ENCODE measurements around the gene SMARCE1.
A peak's percentile ranks its signal among the peaks of the same experiment; 100 is the strongest.

Gene SMARCE1

DNA sequence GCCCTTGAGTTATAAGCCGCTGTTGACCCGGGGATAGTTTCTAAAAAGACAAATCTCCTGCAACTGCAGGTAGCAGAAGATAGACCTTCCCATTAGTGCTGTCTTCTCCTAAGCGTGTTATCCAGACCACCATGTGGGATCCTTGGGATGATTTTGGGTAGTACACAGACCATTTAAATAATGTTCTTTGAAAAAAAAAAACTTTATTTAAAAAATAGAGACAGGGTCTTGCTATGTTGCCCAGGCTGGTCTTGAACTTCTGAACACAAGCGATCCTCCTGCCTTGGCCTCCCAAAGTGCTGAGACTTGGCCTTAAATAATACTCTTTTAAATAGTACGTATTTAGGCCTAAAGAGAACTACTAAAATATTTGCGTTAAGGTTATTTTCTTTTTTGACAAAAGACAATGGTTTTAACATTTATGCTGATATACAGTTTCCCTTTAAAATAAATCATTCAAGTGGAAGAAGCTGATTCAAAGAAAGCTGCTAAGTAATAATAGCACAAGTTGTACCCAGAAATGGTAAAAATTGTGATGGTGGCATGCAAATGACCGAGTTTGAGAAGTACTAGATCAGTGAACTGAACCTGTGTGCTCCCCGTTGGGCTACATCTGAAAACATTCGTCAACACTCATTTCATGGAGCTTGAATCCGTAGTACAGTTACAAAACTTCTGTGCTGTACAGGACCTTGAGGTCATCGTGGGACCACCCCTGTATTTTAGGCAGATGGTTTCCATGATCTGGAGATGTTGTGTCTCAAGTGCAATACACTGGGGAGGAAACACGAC, 24.0 kb downstream of the SMARCE1 start:
- Mint-ChIP-seq H3K27me3 (peaks cover 8% of the 10 kb centered on the region), H3K4me1 (peaks cover 54% of the 10 kb centered on the region)

DNA sequence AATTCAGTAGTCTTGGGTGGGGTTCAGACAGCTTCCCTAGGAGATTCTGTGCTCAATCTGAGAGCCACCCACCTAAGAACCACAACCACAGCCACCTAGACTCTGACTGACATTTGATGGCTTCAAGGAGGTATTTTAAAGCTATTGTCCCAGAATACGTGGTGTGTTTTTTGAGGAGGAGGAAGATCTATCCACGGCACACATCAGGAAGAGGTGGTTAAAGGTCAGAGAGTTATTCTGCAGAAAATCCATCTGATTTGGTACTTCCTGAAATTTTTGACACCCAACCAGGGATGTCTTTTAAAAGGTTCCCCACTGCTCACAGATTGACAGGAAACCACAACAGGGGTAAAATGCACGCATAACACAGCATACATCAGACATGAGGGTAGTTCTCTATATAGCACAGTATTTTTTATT, 25.1 kb downstream of the SMARCE1 start:
- Mint-ChIP-seq H3K4me3 (peak overlapping the region; percentile 41), H3K9me3 (no peaks in the 10 kb centered on the region), H3K27ac (peak overlapping the region; percentile 81), H3K36me3 (peaks cover 13% of the 10 kb centered on the region), H3K4me1 (peaks cover 58% of the 10 kb centered on the region), H3K27me3 (peaks cover 8% of the 10 kb centered on the region)
- CTCF ChIA-PET, result interaction anchor here (1.2 kb wide), 1 partner anchor 62 kb away, joined by 3 read pairs; no protein-coding TSS in a partner anchor
- DNase-seq, result peak; percentile 44

More for the DNA sequence above, 24.0 kb downstream of the SMARCE1 start:
- CTCF ChIA-PET, result interaction anchor here (0.8 kb wide), 1 partner anchor 102 kb away, joined by 3 read pairs; no protein-coding TSS in a partner anchor
- Mint-ChIP-seq H3K4me3 (no peak overlapping the region), H3K27ac (no peak overlapping the region), H3K9me3 (no peaks in the 10 kb centered on the region), H3K36me3 (peaks cover 19% of the 10 kb centered on the region)
- DNase-seq, result no peak

DNA sequence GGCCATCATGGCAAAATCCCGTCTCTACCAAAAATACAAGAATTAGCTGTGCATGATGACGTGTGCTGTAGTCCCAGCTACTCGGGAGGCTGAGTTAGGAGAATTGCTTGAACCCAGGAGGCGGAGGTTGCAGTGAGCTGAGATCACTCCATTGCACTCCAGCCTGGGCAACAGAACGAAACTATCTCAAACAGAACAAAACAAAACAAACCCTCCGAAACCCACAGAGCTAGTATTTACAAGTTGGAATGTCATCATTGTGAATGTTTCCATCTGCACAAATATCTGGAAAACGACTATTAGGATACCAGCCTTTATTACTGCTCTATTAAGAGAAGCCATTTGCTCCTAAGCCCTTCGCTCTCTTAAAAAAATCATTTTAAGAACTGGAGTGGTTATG, 26.0 kb downstream of the SMARCE1 start:
- no peaks in the 10 kb centered on the region for H3K9me3 Mint-ChIP-seq
- peaks cover 4% of the 10 kb centered on the region for H3K36me3 Mint-ChIP-seq
- H3K4me3 Mint-ChIP-seq, result no peak overlapping the region
- DNase-seq, result no peak
- CTCF ChIA-PET, result interaction anchor here (1.2 kb wide), 1 partner anchor 61 kb away, joined by 3 read pairs; no protein-coding TSS in a partner anchor
- peaks cover 14% of the 10 kb centered on the region for H3K27me3 Mint-ChIP-seq
- peak overlapping the region; percentile 60 for H3K27ac Mint-ChIP-seq
- peaks cover 68% of the 10 kb centered on the region for H3K4me1 Mint-ChIP-seq

DNA sequence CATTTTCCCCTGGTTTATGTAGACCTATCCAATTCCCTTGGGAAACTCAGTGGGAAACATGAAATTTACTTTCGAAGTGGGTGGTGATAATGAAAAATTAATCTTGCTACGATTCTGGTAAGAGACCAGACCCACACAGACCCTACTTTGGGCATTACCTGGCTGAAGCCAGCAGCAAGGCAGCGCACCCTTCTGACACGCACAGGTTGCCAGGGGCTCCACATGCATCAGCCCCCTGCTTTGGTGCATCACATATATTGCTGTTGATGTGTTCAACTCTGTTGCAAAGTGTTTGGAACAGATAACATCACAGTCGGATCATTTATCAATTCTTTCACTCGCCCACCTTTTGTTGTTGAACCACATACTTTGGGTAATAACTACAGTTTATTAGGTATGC, 26.6 kb downstream of the SMARCE1 start:
- H3K36me3 Mint-ChIP-seq, result peaks cover 1% of the 10 kb centered on the region
- peaks cover 17% of the 10 kb centered on the region for H3K27me3 Mint-ChIP-seq
- no peak overlapping the region for H3K4me3 Mint-ChIP-seq
- no peaks in the 10 kb centered on the region for H3K9me3 Mint-ChIP-seq
- CTCF ChIA-PET, result interaction anchor here (1.0 to 2.4 kb wide), 7 partner anchors 10 to 87 kb away, joined by 3 to 17 read pairs (median 6); partner anchors contain the start of gene CCR7
- H3K4me1 Mint-ChIP-seq, result peaks cover 72% of the 10 kb centered on the region
- peak overlapping the region; percentile 33 for H3K27ac Mint-ChIP-seq
- no peak for DNase-seq

DNA sequence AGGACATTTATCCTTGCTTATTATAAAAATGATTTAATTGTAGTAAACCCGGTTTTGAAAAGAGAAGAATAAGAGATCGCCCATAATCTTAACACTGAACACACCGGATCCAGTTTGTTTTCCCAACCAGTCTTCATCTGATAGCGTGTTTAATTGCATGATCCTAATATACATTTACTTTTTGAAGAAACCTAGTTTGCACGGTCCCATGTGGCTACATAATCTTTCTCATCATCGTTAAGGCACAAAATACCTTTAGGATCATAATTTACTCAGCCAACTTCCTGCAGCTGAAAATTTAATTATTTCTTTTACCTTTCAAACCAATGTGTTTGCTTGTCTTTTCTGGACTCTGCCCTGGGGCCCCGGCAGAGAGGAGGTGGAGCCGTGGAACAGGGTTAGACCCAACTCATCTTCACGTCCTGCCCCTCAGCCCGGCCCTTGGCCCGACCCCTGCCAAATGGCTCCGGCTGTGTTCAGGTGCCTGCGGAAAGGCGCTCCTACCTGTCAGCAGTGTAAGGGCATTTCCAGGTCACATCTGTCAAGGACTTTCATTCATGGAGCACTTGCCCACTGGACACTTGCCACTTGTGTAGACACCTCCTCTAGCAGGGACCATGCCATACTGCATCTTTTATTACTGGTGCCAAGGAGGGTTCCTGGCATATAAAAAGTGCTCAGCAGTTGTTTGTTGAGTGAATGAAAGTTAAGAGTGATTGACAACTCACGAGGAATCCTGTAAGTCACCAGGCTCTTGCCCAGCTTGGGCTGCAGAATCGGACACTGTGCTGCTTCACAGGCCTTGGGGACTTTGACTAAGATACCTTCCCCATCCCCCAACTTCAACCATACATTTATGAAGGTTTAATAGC, 28.6 kb downstream of the SMARCE1 start:
- CTCF ChIA-PET, result interaction anchor here (0.6 to 2.4 kb wide), 17 partner anchors 9 to 1046 kb away, joined by 3 to 17 read pairs (median 4); partner anchors contain the start of gene CCR7
- Mint-ChIP-seq H3K4me1 (peaks cover 82% of the 10 kb centered on the region), H3K27ac (peak overlapping the region; percentile 77)

DNA sequence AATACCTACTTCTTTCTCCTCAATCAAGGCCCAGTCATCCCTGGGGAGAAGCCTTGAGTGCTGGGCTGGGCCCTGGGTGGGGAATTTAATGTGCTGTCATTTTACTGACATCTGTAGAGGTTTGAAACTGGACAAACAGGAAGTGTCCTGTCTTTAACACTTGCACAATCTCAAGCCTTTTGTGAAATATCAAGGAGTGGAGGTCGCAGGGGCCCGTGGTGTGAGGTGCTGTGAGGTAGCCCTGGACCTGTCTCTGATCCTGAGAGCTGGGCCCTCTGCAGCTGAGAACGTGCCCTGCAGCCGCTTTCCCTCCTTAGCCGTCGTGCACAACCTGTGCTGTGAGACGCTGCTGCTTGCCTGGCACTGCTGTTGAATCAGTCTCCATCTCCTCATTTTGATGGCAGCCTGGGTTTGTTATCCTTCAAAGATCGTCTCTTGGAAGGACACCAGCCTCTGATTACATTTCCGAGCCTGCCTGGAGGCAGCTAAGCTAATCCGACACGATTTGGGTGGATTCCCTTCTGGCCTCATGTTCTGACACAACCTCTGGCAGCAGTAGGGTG, 29.9 kb downstream of the SMARCE1 start:
- Mint-ChIP-seq H3K9me3 (no peaks in the 10 kb centered on the region), H3K4me1 (peaks cover 88% of the 10 kb centered on the region), H3K27me3 (peaks cover 17% of the 10 kb centered on the region), H3K36me3 (no peaks in the 10 kb centered on the region), H3K4me3 (no peak overlapping the region), H3K27ac (no peak overlapping the region)
- no peak for DNase-seq
- CTCF ChIA-PET, result interaction anchor here (1.2 kb wide), 1 partner anchor 58 kb away, joined by 4 read pairs; no protein-coding TSS in a partner anchor

More for the DNA sequence above, 28.6 kb downstream of the SMARCE1 start:
- H3K9me3 Mint-ChIP-seq, result no peaks in the 10 kb centered on the region
- H3K4me3 Mint-ChIP-seq, result no peak overlapping the region
- no peak for DNase-seq
- H3K36me3 Mint-ChIP-seq, result no peaks in the 10 kb centered on the region
- peaks cover 17% of the 10 kb centered on the region for H3K27me3 Mint-ChIP-seq

DNA sequence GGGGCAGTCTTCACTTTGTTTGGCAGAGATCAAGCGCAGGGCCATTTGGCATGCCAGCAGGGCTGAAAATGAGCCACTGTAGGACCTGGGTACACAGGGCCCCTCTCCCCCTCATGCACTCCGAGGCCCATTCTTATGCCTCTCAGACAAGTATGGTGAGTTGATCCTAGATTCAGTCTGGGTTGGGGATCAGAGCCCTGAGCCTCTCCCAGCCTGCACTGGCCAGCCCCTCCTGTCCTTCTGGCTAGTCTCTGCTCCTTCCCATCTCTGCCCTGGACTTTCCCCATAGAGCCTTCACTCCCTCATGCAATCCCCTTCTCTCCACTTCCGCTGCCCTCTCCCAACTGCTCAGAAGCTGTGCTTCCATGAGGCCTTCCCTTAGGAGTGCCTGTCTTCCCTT, 31.0 kb downstream of the SMARCE1 start:
- H3K27ac Mint-ChIP-seq, result peak overlapping the region; percentile 15
- peaks cover 87% of the 10 kb centered on the region for H3K4me1 Mint-ChIP-seq
- H3K4me3 Mint-ChIP-seq, result no peak overlapping the region
- CTCF ChIA-PET, result interaction anchor here (1.2 to 4.2 kb wide), 2 partner anchors 55 to 56 kb away, joined by 4 to 133 read pairs; partner anchors contain the start of gene CCR7
- no peaks in the 10 kb centered on the region for H3K9me3 Mint-ChIP-seq
- no peak for DNase-seq
- H3K36me3 Mint-ChIP-seq, result no peaks in the 10 kb centered on the region
- H3K27me3 Mint-ChIP-seq, result peaks cover 17% of the 10 kb centered on the region

DNA sequence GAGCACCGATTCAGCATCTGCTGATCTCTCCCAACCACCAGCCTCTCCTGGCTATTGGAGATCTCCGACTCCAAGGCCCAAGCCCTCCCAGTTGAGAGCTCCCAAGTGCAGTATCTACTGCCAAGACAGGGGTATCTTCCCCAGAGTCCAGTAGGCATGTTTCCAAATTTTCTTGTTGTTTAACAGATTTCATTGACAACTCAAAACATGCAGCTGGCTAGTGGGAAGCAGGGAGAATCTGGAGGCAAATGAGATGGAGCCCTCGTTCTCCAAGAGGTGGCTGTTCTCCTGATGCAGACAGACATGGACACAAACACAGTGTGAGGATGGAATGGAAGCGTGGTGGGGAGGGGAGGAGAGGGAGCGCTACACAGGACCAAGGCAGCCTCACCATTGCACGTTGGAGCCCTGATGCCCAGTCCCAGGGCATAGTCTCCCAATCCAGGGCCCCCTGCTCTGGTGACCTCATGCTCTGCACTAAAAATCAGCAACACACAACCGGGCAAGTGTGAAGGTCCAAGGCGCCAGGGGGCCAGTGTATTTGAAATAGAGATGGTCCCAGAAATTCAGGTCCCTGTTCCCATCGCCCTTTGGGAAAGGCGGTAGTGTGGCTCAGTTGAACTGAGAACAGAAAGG, 31.7 kb downstream of the SMARCE1 start:
- H3K4me3 Mint-ChIP-seq, result no peak overlapping the region
- CTCF ChIA-PET, result interaction anchor here (0.6 to 4.2 kb wide), 22 partner anchors 9 to 933 kb away, joined by 3 to 133 read pairs (median 5); partner anchors contain the start of genes CCR7 and SMARCE1
- H3K27ac Mint-ChIP-seq, result no peak overlapping the region
- H3K4me1 Mint-ChIP-seq, result peaks cover 87% of the 10 kb centered on the region
- H3K9me3 Mint-ChIP-seq, result no peaks in the 10 kb centered on the region
- peaks cover 17% of the 10 kb centered on the region for H3K27me3 Mint-ChIP-seq
- no peak for DNase-seq
- no peaks in the 10 kb centered on the region for H3K36me3 Mint-ChIP-seq

DNA sequence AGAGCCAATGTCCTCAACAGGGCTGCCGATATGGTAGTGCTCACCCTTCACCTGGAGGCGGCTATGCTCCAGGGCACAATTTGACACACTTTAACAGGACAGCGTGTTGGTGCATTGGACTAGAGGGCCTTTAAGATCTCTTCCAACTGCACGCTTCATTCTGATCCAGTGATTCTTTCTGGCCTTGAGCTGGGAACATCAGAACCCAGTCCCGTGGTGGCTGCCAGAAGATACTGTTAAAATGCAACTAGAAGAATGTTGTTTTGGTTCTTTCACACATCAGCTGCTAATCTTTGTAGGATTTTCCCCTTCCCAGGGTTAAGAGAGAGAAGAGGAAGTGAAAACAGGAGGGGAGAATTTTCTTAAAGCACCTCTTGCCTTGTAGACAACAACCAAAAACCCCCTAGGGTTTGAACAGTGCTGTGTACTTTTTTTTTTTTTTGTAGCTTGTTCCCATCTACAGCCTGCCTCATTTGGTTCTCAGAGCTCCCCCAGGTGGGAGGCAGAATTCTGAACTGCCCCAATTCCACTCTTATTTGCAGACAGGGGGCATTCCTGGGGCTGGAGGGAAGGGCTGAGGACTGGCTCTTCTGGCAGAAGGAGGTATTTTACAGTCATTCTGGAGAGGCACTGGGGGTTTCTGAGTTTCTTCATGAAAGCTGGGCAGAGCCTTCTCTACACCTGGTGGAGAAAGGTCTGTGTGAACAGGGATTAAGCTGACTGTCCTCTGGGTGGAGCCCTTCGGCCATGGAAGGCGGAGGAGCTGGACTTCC, 32.4 kb downstream of the SMARCE1 start:
- H3K27ac Mint-ChIP-seq, result peak overlapping the region; percentile 77
- DNase-seq, result peak; percentile 62
- H3K9me3 Mint-ChIP-seq, result no peaks in the 10 kb centered on the region
- H3K4me1 Mint-ChIP-seq, result peaks cover 86% of the 10 kb centered on the region
- no peaks in the 10 kb centered on the region for H3K36me3 Mint-ChIP-seq
- H3K4me3 Mint-ChIP-seq, result peak overlapping the region; percentile 24
- peaks cover 17% of the 10 kb centered on the region for H3K27me3 Mint-ChIP-seq
- CTCF ChIA-PET, result interaction anchor here (0.6 to 4.2 kb wide), 30 partner anchors 8 to 1052 kb away, joined by 3 to 133 read pairs (median 4); partner anchors contain the start of genes CCR7 and SMARCE1

DNA sequence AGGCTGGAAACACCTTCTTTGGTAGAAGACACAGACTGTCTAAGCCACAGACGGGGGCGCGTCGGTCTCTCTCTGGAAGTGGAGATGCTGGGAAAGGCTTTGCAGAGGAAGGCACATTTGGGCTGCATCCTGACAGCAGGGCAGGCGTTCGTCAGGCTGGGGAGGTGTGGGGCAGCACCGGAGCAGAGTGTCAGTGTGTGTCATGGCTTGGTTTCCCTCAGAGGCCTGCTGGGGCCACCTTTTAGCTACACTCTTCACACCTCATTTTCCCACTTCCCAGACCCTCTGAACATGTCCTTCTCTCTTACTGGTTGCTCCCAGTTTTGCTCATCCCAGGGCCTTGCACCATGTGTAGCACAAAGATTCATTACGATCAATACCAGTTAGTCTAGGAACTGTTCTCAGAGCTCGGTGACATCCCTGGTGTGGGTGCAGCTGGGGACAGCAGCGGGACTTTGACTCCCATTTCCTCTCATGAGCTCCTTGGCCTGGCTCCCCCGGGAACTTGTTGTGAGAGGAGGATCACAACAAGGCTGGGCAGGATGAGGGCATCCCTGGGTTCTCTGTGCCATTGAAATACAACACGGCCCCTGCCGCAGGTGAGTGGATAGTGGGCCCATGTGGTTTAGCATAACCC, 33.1 kb downstream of the SMARCE1 start:
- no peaks in the 10 kb centered on the region for H3K9me3 Mint-ChIP-seq
- peaks cover 86% of the 10 kb centered on the region for H3K4me1 Mint-ChIP-seq
- H3K27ac Mint-ChIP-seq, result peak overlapping the region; percentile 77
- no peaks in the 10 kb centered on the region for H3K36me3 Mint-ChIP-seq
- CTCF ChIA-PET, result interaction anchor here (0.6 to 4.2 kb wide), 25 partner anchors 10 to 1053 kb away, joined by 3 to 133 read pairs (median 5); partner anchors contain the start of genes CCR7 and SMARCE1
- peak overlapping the region; percentile 24 for H3K4me3 Mint-ChIP-seq
- peaks cover 12% of the 10 kb centered on the region for H3K27me3 Mint-ChIP-seq
- DNase-seq, result no peak

DNA sequence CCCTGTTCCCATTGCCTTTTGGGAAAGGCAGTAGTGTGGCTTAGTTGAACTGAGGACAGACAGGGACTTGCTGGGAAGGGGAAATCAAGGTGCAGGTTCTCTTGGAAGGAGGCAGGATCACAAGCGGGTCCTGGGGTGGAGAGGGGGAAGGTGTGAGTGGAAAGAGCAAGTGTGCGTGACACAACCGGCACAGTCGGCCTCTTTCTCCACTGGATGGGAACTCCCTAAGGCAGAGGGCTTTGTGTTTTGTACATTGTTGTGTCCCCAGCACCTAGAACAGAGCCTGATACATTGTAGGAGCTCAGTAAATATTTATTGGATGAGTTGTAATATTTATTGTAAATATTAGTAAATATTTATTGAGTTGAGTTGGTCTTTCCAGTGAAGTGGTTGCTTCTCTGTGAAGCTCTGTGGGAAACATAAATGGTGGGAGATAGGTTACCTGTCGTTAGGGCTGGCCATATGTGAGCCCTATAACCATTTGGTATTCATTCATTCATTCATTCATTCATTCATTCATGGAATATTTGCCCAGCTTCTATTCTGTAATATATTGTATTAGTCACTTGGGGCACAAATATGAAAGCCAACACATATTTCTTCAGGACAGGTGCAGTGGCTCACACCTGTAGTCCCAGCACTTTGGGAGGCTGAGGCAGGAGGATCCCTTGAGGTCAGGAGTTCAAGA, 34.0 kb downstream of the SMARCE1 start:
- H3K27me3 Mint-ChIP-seq, result peaks cover 9% of the 10 kb centered on the region
- H3K4me1 Mint-ChIP-seq, result peaks cover 88% of the 10 kb centered on the region
- CTCF ChIA-PET, result interaction anchor here (2.3 to 4.2 kb wide), 3 partner anchors 34 to 52 kb away, joined by 8 to 133 read pairs (median 13); partner anchors contain the start of genes CCR7 and SMARCE1
- no peaks in the 10 kb centered on the region for H3K9me3 Mint-ChIP-seq
- no peak for DNase-seq
- peak overlapping the region; percentile 59 for H3K4me3 Mint-ChIP-seq
- H3K27ac Mint-ChIP-seq, result peak overlapping the region; percentile 93
- H3K36me3 Mint-ChIP-seq, result peaks cover 1% of the 10 kb centered on the region
